Measurements from ENCODE around the gene FAM227A. TPM values are rescaled to one million over a fixed set of nuclear protein-coding genes. Genes with fewer than 3 reads are reported as not detected.

FAM227A gene
- total and polyA plus RNA-seq, 2 of the 13 experiments (the other 11 are each of a cell fraction or from before 2014, with no cell fraction given), result 1.0 to 1.5 TPM

- TF ChIP-seq ZBTB38 (CRISPR knock-in tag; IDR thresholded peaks at IDR 0.05) (peak; percentile 73), SNRNP70 (IDR thresholded peaks at IDR 0.05; ENCODE audit: low read depth, low read length) (no peak), ZC3H4 (CRISPR knock-in tag; IDR thresholded peaks at IDR 0.05; ENCODE audit: borderline replicate concordance) (no peak), TOPORS (CRISPR knock-in tag; IDR thresholded peaks at IDR 0.05) (peak; percentile 94), ZHX2 (IDR thresholded peaks at IDR 0.05; ENCODE audit: low read depth) (peak; percentile 99), ZHX2 (CRISPR knock-in tag; IDR thresholded peaks at IDR 0.05; ENCODE audit: borderline replicate concordance) (no peak), ZNF792 (CRISPR knock-in tag; IDR thresholded peaks at IDR 0.05) (0 out of 2 replicates have a peak, but pooled peaks have one; percentile 3), ZNF83 (CRISPR knock-in tag; IDR thresholded peaks at IDR 0.05; ENCODE audit: borderline replicate concordance) (no peak), ELK4 (CRISPR knock-in tag; IDR thresholded peaks at IDR 0.05; ENCODE audit: borderline replicate concordance) (peak; percentile 25; the same call in 1 of the 2 replicates), ZMYM4 (CRISPR knock-in tag; IDR thresholded peaks at IDR 0.05) (peak; percentile 54), ZNF12 (CRISPR knock-in tag; IDR thresholded peaks at IDR 0.05) (no peak; the same call in 1 of the 2 replicates), HMGA1 (CRISPR knock-in tag; conservative IDR thresholded peaks at IDR 0.05) (no peak), ZNF562 (CRISPR knock-in tag; IDR thresholded peaks at IDR 0.05; ENCODE audit: borderline replicate concordance) (no peak), TEF (CRISPR knock-in tag; IDR thresholded peaks at IDR 0.05) (no peak), ZFP36L2 (CRISPR knock-in tag; IDR thresholded peaks at IDR 0.05) (no peak), TMF1 (CRISPR knock-in tag; IDR thresholded peaks at IDR 0.05; ENCODE audit: low read depth) (no peak; the same call in 1 of the 2 replicates), ZNF567 (CRISPR knock-in tag; IDR thresholded peaks at IDR 0.05; ENCODE audit: borderline replicate concordance) (no peak)
- TF ChIP-seq, protein P1, sequence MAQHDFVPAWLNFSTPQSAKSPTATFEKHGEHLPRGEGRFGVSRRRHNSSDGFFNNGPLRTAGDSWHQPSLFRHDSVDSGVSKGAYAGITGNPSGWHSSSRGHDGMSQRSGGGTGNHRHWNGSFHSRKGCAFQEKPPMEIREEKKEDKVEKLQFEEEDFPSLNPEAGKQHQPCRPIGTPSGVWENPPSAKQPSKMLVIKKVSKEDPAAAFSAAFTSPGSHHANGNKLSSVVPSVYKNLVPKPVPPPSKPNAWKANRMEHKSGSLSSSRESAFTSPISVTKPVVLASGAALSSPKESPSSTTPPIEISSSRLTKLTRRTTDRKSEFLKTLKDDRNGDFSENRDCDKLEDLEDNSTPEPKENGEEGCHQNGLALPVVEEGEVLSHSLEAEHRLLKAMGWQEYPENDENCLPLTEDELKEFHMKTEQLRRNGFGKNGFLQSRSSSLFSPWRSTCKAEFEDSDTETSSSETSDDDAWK (CRISPR knock-in tag; IDR thresholded peaks at IDR 0.05), result no peak
- TF ChIP-seq, protein P2, sequence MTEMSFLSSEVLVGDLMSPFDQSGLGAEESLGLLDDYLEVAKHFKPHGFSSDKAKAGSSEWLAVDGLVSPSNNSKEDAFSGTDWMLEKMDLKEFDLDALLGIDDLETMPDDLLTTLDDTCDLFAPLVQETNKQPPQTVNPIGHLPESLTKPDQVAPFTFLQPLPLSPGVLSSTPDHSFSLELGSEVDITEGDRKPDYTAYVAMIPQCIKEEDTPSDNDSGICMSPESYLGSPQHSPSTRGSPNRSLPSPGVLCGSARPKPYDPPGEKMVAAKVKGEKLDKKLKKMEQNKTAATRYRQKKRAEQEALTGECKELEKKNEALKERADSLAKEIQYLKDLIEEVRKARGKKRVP (CRISPR knock-in tag; IDR thresholded peaks at IDR 0.05), result peak in 1 of 2 experiments; percentile 78; a peak in 1 of 4 replicates
Measured at GRCh38 chr22:38700789-38701628, 44.8 kb upstream of the FAM227A start, which contains the start of gene JOSD1 (continued).

Measured in HepG2 (cell line).